GM12864 (cell line): ENCODE results near the gene BTBD16.

Experiments
- DNase-seq: peaks from one replicate; pipeline ENCODE4 v3.0.0-alpha.2; 2011; ENCODE audit warnings: low read depth
- H3K4me3 ChIP-seq: 2 replicates; pipeline ENCODE4 v1.5.1; 2011; ENCODE audit warnings: mild to moderate bottlenecking, low read depth, low read length, control low read depth
- CTCF ChIP-seq: IDR thresholded peaks from 2 replicates; pipeline ENCODE4 v1.5.1; 2011; ENCODE audit warnings: low read depth, mild to moderate bottlenecking, moderate library complexity, low read length, control low read depth, inconsistent platforms; ENCODE audit errors: missing control alignments

BTBD16 gene

GRCh38 chr10:122338609-122339441, 67.7 kb downstream of the BTBD16 start:
- no peak for DNase-seq
- H3K4me3 ChIP-seq: no peak overlapping the region
- no peak for TF ChIP-seq CTCF

- no peak for DNase-seq
- no peak for TF ChIP-seq CTCF
- no peak overlapping the region for H3K4me3 ChIP-seq
Observed at GRCh38 chr10:122341141-122341810, 70.2 kb downstream of the BTBD16 start.

GRCh38 chr10:122342293-122343134, 71.4 kb downstream of the BTBD16 start:
- DNase-seq: no peak
- peak; percentile 52 for TF ChIP-seq CTCF
- H3K4me3 ChIP-seq: no peak overlapping the region

- no peak for DNase-seq
- no peak overlapping the region for H3K4me3 ChIP-seq
- TF ChIP-seq CTCF: no peak
Observed at GRCh38 chr10:122343135-122343800, 72.2 kb downstream of the BTBD16 start.

- no peak for TF ChIP-seq CTCF
- no peak overlapping the region for H3K4me3 ChIP-seq
- no peak for DNase-seq
Observed at GRCh38 chr10:122343936-122344335, 72.8 kb downstream of the BTBD16 start.

- DNase-seq: no peak
- TF ChIP-seq CTCF: no peak
- no peak overlapping the region for H3K4me3 ChIP-seq
Observed at GRCh38 chr10:122344741-122345258, 73.7 kb downstream of the BTBD16 start.
